Neural crest cell (in vitro differentiated cells): ENCODE measurements around the gene TATDN2. TPM values are rescaled to one million over a fixed set of nuclear protein-coding genes. Genes with fewer than 3 reads are reported as not detected.

Source experiments
- DNase-seq: peaks from one replicate; pipeline ENCODE4 v3.0.0; 2021; ENCODE audit warnings: low read depth, mixed read lengths, low spot score
- H3K27ac Mint-ChIP-seq: one replicate; pipeline ENCODE4 v1.8.0; 2021; ENCODE audit warnings: mild to moderate bottlenecking, mixed read lengths; ENCODE audit not compliant: unreplicated experiment
- H3K27me3 Mint-ChIP-seq: 2 replicates; pipeline ENCODE4 v1.8.0; 2021; ENCODE audit warnings: low read depth, mild to moderate bottlenecking, mixed read lengths
- H3K36me3 Mint-ChIP-seq: 2 replicates; pipeline ENCODE4 v1.8.0; 2021; ENCODE audit warnings: low read depth, mild to moderate bottlenecking, mixed read lengths
- H3K4me1 Mint-ChIP-seq: 2 replicates; pipeline ENCODE4 v1.8.0; 2021; ENCODE audit warnings: mixed read lengths
- H3K4me3 Mint-ChIP-seq: one replicate; pipeline ENCODE4 v1.8.0; 2021; ENCODE audit warnings: mild to moderate bottlenecking, mixed read lengths
- H3K9me3 Mint-ChIP-seq: 2 replicates; pipeline ENCODE4 v1.8.0; 2021; ENCODE audit warnings: mixed read lengths
- CTCF ChIP-seq: fragments of 200-600 bp; sonication (generic); conservative IDR thresholded peaks from 2 replicates; pipeline ENCODE4 v1.5.0; 2021; ENCODE audit warnings: antibody characterized with exemption, mild to moderate bottlenecking
- total RNA-seq: library from RNA; stranded (reverse); gene quantifications from 2 replicates; pipeline ENCODE4 v1.2.1, GENCODE V29; 2021

The TATDN2 gene
- total RNA-seq, 1 donor from 2014 or later, result 40.5 TPM

GRCh38 chr3:10281951-10282350, 33.7 kb downstream of the TATDN2 start:
- Mint-ChIP-seq H3K4me1 (no peaks in the 10 kb centered on the region), H3K27ac (peak overlapping the region; percentile 14), H3K9me3 (no peaks in the 10 kb centered on the region), H3K27me3 (no peaks in the 10 kb centered on the region), H3K36me3 (peaks cover 2% of the 10 kb centered on the region), H3K4me3 (no peak overlapping the region)
- no peak for DNase-seq
- TF ChIP-seq CTCF, result no peak

- Mint-ChIP-seq H3K4me3 (no peak overlapping the region), H3K27ac (no peak overlapping the region), H3K36me3 (peaks cover 2% of the 10 kb centered on the region), H3K9me3 (no peaks in the 10 kb centered on the region), H3K4me1 (no peaks in the 10 kb centered on the region), H3K27me3 (no peaks in the 10 kb centered on the region)
- TF ChIP-seq CTCF, result no peak
- DNase-seq, result no peak
Observed at GRCh38 chr3:10283638-10284037, 35.4 kb downstream of the TATDN2 start.

- H3K27ac Mint-ChIP-seq, result no peak overlapping the region
- no peak overlapping the region for H3K4me3 Mint-ChIP-seq
- H3K4me1 Mint-ChIP-seq, result no peaks in the 10 kb centered on the region
- H3K27me3 Mint-ChIP-seq, result no peaks in the 10 kb centered on the region
- H3K36me3 Mint-ChIP-seq, result no peaks in the 10 kb centered on the region
- H3K9me3 Mint-ChIP-seq, result no peaks in the 10 kb centered on the region
- DNase-seq, result no peak
- no peak for TF ChIP-seq CTCF
Observed at GRCh38 chr3:10284496-10284895, 36.2 kb downstream of the TATDN2 start.

GRCh38 chr3:10285272-10286132, 37.2 kb downstream of the TATDN2 start:
- no peaks in the 10 kb centered on the region for H3K36me3 Mint-ChIP-seq
- no peak for DNase-seq
- no peaks in the 10 kb centered on the region for H3K9me3 Mint-ChIP-seq
- H3K4me3 Mint-ChIP-seq, result no peak overlapping the region
- no peaks in the 10 kb centered on the region for H3K27me3 Mint-ChIP-seq
- TF ChIP-seq CTCF, result no peak
- no peaks in the 10 kb centered on the region for H3K4me1 Mint-ChIP-seq
- no peak overlapping the region for H3K27ac Mint-ChIP-seq

- H3K4me3 Mint-ChIP-seq, result no peak overlapping the region
- H3K9me3 Mint-ChIP-seq, result no peaks in the 10 kb centered on the region
- H3K36me3 Mint-ChIP-seq, result no peaks in the 10 kb centered on the region
- no peak for DNase-seq
- no peaks in the 10 kb centered on the region for H3K27me3 Mint-ChIP-seq
- TF ChIP-seq CTCF, result no peak
- H3K27ac Mint-ChIP-seq, result no peak overlapping the region
- H3K4me1 Mint-ChIP-seq, result no peaks in the 10 kb centered on the region
Observed at GRCh38 chr3:10286133-10286524, 37.9 kb downstream of the TATDN2 start.
